T-helper 2 cell treated with Interferon-gamma antibody and Interleukin-4, amounts not matched to agents 100 ng/mL and 5 ng/mL, for 36 hours (primary cell): ENCODE results near the gene TOMT. TPM values are rescaled to one million over a fixed set of nuclear protein-coding genes. Genes with fewer than 3 reads are reported as not detected.
"Not testable (repeated sequence)": the region's sequence is repeated elsewhere in the genome, so short reads cannot be mapped to it uniquely, and the experiment has no call there.

Source experiments
- intact Hi-C: fragments of 100-400 bp; cut with micrococcal nuclease; formaldehyde crosslinking; loops from one replicate; pipeline ENCODE4 v1.15.1; 2023
- total RNA-seq: library from RNA; stranded (reverse); gene quantifications from 2 replicates; pipeline ENCODE4 v1.2.3, GENCODE V29; 2022

TOMT gene
- total RNA-seq, 1 donor from 2014 or later: 0.14 TPM

DNA sequence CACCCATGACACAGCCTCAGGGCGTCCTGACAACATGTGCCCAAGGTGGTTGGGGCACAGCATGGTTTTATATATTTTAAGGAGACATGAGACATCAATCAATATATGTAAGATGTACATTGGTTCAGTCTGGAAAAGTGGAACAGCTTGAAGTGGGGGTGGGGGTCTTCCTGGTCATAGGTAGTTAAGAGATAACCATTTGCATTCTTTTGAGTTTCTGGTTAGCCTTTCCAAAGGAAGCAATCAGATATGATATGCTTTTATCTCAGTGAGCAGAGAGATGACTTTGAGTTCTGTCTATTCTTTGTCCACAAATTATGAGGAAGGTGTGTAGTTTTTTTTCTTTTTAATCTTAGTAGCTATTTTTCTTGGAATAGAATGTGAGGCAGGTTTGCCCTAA, 16.9 kb downstream of the TOMT start:
- intact Hi-C loops: no loop called here

DNA sequence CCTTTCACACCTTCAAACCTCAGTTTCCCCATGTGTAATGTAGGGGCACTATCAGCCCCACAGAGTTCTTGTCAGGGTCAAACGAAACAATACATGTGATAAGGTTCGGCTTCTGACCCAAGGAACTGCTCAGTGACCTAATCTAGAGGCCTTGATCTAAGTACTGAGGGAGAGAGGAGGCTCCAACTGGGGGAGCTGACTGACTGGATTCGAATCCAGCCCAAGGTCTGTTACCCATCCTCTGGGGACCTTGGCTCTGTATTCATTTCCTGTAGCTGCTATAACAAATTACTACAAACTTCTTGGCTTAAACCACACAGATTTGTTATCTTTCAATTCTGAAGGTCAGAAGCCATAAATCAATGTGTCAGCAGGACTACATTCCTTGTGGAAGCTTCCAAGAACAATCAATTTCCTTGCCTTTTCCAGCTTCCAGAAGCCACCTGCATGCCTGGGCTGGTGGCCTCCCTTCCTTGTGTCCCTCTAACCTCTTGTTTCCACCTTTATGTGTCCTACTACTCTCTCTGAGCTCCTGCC, 17.5 kb downstream of the TOMT start:
- intact Hi-C loops: no loop called here

DNA sequence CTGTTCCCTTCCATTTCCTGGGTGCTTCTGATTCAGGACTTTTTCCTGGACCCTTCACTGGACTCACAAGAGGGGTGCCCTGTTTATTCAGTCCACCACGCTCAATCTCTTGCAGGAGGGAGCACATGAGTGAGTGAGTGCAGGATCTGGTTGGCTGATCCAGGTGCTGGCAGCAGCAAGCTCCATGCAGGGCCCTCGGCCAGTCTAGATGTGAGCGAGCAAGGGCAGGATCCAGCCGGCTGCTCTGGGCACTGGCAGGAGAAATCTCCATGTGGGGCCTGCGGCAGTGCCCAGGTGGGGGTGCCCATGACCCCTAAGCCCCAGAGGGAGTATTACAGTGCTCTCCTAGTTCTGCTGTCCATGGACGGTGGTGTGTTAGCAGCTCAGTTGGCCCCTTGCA, 18.3 kb downstream of the TOMT start:
- intact Hi-C loops: no loop called here

DNA sequence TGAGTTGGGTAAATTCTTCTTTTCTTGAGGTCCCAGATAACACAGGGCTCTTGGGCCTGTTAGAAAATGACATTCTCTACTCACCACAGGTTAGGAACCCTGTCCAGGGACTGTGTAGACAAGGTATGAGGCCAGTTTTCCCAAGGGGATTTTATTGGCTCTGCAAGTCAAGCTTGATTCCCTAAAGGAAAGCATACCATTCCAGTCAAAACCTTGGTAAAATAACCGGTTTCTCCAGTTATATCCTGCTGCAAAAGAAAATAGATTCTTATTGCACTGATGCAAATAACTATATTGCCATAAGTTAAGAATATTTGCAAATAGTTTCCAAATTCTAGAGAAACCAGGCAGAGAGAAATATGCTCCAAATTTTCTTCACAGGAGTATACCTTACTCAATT, 20.2 kb downstream of the TOMT start:
- intact Hi-C loops: no loop called here

DNA sequence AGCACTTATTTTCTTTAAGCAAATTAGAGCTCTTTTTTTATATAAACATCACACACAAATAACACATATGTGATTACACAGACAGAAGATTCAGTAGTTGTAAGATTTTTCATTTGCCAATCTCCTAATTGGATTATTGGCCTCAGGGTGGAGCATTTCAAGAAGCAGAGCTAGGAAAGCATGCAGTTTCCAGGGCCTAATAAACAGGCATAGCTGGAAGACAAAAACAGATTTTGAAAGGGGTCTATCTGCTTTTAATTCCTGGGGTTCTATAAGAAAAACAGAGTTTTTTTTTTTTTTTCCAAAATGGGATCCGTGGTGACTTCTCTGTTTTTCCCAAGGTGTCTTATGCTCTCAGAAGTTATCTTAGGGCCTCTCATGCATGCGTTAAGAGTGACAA, 22.2 kb downstream of the TOMT start:
- intact Hi-C loops: no loop called here

DNA sequence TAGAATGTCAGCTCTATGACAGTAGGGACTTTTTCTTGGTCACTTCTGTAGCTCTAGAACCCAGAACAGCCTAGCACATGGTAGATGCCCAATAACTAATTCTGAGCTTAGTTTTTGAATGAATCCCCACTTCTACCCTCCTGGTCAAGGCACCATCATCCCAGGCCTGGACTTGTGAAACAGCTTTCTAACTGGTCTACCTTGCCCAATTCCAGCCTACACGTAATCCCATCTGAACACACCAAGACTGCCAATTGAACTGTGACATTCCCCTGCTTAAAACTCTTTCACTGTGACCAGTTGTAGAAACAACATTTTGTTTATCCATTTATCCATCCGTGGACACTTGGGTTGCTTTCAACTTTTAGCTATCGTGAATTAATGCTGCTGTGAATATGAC, 23.7 kb downstream of the TOMT start:
- intact Hi-C loops: no loop called here

DNA sequence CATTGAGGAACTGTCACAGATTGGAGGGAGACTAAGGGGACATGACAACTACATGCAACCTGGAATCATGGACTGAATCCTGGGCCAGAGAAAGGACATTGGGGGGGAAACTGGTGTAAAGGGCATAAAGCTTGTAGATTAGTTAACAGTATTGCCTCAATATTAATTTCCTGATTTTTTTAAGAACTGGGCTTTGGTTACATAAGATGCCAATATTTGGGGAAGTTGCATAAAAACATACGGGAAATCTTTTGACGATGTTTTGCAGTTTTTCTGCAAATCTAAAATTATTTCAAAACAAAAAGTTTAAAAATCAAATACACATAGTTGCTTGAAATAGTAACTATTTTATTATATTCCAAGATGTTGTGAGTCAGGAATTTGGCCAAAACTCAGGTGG, 26.9 kb downstream of the TOMT start:
- intact Hi-C loops: no loop called here

DNA sequence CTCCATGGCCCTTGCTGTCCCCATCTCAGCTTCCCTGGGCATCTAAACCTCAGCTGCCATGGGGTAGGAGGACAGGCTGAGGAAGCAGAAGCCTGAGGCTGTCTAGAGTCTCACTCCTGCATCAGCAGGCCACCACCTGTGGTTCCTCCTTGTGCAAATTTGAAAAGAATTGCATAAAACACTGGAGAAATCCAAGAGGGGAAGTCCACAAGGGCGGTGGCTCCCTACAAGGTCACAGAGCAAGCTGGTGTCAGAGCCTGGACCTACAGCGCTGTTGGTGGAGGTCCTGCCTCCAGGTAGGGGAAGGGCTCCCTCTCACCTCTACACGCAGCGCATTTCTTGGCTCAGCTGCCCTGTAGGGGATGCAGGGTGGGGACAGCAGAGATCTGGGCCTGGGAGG, 29.7 kb downstream of the TOMT start, which contains the start of gene FOLR3:
TSS of gene FOLR3 (plus strand) at position 253 of the 400 bp plus-strand sequence. CDS start 228 bp downstream, outside the sequence.
- intact Hi-C loops: not testable (repeated sequence)

DNA sequence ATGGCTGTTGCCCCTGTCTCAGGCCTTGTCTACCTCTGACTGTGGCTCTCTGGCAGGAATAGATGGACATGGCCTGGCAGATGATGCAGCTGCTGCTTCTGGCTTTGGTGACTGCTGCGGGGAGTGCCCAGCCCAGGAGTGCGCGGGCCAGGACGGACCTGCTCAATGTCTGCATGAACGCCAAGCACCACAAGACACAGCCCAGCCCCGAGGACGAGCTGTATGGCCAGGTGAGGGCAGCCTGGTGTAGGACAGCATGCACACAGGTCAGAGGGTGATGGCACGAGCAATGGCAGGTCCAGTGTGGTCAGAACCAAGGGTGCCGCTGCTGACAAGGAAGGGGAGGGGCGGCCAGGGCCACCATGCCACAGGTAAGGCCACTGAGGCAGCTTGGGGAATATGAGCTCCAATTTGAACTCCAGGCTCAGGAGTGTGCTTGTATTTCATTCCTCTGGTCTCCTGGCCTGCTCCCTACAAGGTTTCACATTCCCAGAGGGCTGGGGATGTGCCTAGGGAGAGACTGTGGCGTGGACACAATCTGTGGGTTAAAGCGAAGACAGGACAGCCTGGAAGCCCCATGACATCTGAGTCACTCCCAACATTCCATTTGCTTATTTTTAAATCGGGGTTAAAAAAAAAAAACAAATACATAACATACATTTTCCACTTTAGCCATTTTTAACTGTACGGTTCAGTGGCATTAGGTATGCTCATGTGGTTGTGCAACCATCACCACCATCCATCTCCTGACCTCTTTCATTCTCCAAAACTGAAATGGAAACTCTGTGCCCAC, 30.4 kb downstream of the TOMT start:
- intact Hi-C loops: no loop called here

DNA sequence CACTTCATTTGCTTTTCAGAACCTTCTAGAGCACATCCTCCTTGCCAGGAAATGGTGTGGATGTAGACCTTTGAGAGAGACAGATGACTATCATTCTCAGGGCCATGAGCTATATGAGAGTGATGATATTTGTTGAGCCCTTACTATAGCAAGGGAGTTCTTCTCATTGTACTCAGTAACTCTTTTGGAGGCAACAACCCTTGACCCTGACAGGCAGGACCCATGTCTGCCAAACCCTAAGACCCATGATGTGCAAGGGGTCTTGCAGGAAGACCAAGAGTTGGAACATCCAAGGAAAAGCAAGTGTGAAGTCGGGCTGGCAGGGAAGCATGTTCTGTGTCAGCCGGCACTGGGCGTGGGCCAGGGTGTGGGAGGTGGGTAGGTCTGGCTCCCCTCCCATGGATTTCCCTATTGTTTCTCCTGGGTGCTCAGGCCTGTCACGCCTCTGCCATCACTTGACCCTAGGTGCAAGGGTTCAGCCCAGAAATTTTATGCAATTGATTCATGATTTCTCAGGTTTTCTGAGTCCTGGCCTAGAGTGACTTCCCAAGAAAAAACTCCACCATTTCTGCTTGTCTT, 31.0 kb downstream of the TOMT start:
- intact Hi-C loops: no loop called here

DNA sequence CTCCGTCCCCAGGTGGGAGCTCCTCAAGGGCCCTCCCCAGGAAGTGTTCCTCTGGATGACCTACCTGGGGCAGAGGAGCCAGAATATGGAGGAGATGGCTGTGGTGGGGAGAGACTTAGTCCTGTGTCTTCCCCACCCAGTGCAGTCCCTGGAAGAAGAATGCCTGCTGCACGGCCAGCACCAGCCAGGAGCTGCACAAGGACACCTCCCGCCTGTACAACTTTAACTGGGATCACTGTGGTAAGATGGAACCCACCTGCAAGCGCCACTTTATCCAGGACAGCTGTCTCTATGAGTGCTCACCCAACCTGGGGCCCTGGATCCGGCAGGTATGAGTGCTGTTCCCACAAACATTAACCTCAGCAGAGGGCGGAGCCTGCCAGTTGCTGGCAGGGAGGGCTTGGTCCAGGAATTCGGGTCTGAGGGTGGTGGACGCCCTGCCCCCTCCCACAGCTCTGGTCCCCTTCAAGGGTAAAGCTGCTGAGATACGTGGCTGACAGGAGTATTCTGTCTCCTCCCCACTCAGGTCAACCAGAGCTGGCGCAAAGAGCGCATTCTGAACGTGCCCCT, 33.2 kb downstream of the TOMT start:
- intact Hi-C loops: no loop called here

DNA sequence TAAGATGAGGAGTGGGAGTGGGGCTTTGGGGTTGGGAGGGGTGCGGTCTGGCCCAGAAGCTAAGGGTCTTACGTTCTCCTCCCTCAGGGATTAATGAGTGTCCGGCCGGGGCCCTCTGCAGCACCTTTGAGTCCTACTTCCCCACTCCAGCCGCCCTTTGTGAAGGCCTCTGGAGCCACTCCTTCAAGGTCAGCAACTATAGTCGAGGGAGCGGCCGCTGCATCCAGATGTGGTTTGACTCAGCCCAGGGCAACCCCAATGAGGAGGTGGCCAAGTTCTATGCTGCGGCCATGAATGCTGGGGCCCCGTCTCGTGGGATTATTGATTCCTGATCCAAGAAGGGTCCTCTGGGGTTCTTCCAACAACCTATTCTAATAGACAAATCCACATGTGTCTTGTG, 33.8 kb downstream of the TOMT start:
- intact Hi-C loops: no loop called here

DNA sequence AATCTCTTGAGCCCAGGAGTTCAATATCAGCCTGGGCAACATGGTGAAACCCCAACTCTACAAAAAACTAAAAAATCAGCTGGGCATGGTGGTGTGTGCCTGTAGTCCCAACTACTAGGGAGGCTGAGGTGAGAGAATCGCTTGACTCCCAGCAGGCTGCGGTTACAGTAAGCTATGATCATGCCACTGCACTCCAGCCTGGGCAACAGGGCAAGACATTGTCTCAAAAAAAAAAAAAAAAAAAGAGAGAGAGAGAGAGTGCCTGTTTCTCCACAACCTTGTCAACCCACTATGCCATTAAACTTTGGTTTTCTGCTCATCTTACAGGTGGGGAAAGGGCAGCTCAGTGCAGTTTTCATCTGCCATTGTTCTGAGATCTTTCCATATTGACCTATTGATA, 34.9 kb downstream of the TOMT start:
- intact Hi-C loops: loop anchor here (5.0 kb wide), 4 partner anchors 38 to 292 kb away; partner anchors contain the start of genes CLPB and LAMTOR1

DNA sequence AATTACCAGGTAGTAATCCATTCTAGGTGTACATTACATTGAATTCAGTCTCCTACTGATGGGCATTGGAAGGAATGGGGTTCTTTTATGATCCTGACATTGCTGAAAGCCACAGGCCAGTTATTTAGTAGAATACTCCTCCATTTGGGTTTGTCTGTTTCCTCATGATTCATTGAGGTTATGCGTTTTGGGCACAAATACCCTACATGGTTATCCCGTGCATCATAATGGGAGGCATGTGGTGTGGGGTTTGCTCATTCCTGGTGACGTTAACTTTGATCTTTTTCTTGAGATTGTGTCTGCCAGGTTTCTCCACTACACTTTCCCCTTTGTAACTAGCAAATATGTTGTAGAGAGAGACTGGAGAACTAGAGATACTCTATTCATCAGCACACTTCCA, 35.3 kb downstream of the TOMT start:
- intact Hi-C loops: loop anchor here (5.0 kb wide), 4 partner anchors 39 to 291 kb away; partner anchors contain the start of genes CLPB and LAMTOR1

DNA sequence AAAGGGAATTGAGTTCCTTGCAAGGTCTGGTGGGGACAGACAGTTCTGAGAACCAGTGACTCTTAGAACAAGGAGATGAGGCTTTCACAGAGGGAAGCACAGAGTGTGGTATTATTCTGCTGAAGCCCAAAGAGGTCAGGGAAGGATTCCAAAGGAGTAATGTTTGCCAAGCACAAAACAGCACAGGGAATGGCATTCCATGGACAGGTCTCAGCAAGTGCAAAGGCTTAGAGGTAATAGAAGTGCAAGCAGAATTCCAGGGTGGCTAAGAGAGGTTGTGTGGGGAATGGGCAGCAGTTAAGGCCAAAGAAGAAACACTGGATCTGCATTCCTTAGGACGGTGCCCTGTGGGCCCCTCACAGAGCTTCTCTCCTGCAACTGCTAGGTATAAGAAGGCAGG, 36.4 kb downstream of the TOMT start:
- intact Hi-C loops: loop anchor here (5.0 kb wide), 4 partner anchors 40 to 290 kb away; partner anchors contain the start of genes CLPB and LAMTOR1

DNA sequence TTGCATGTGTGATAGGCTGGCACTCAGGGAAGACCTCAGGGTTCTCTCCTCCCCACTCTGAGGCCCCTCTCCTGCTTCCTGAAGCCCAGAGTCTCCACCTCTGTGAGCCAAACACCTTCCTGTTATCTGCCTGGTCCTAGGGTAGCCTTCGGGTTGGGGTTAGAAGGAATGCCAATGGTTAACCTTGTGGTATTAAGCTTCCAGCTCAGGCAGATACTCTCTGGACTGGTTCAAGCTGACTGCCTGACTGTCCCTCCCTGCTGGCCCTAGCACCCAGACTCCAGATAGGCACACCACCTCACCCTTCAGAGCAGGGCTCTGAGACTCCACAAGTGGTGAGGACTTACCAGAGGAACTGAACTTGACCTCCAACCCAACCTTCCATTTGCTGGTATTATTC, 36.8 kb downstream of the TOMT start:
- intact Hi-C loops: loop anchor here (5.0 kb wide), 4 partner anchors 40 to 290 kb away; partner anchors contain the start of genes CLPB and LAMTOR1

DNA sequence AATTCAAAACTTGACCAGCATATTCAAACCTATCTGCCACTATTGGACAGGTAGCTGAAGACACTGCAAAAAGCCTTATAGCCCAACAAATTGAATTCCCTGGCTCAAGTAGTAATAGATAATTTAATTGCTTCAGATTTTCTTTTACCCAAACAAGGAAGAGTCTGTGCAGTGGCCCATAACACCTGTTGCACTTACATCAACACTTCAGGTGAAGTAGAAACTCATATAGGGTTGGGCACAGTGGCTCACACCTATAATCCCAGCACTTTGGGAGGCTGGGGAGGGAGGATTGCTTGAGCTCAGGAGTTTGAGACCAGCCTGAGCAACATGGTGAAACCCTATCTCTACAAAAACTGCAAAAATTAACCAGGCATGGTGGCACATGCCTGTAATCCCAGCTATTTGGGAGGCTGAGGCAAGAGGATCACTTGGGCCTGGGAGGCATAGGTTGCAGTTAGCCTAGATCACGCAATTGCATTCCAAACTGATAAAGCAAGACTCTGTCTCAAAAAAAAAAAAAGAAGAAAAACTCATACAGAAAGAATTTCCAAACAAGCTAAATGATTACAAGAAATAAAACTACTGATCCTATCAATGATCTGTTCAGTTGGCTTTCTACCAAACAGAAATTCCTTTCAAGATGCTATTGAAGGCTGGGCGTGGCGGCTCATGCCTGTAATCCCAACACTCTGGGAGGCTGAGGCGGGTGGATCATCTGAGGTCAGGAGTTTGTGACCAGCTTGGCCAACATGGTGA, 39.3 kb downstream of the TOMT start:
- intact Hi-C loops: loop anchor here (1.0 to 5.0 kb wide), 6 partner anchors 32 to 287 kb away; partner anchors contain the start of genes ANAPC15, CLPB and LAMTOR1

DNA sequence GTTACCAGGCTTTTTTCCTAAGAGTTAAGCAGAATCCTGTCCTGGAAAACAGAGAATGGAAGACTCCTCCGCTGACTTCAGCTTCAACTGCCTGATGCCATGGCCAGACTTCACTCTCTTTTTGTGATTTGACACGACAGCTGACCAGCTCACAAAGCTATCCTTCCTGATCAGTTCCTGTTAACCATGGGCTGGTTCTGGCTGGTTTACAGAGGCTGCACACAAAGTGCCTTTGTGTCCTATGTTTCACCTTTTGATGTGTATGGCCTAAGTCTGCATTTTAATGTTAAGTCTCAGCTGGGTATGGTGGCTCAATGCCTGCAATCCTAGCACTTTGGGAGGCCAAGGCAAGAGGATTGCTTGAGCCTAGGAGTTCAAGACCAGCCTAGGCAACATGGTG, 40.9 kb downstream of the TOMT start:
- intact Hi-C loops: no loop called here

DNA sequence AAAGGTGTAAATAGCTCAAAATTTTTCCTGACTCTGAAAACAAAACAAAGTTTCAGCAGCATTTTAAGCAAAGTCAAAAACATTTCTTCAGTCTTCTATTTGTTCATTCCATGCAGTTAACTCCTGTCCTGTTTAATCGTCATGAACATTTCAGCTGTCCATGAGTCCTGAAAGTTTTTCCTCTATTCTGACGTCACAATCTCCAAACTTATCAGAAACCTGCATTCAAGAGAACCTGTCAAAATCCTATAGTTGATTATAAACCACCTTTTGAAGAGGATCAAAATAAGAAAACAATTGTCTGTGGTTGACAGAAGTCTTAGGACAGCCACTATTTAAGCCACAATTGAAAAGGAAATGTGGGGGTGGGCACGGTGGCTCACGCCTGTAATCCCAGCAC, 45.2 kb downstream of the TOMT start:
- intact Hi-C loops: no loop called here

DNA sequence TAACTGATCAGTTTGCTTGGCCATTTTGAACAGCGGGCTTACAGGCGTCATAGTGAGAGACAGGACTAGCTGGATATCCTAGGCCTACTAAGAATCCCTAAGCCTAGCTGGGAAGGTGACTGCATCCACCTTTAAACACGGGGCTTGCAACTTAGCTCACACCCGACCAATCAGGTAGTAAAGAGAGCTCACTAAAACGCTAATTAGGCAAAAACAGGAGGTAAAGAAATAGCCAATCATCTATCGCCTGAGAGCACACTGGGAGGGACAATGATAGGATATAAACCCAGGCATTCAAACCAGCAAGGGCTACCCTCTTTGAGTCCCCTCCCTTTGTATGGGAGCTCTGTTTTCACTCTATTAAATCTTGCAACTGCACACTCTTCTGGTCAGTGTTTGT, 48.1 kb downstream of the TOMT start:
- intact Hi-C loops: not testable (repeated sequence)

DNA sequence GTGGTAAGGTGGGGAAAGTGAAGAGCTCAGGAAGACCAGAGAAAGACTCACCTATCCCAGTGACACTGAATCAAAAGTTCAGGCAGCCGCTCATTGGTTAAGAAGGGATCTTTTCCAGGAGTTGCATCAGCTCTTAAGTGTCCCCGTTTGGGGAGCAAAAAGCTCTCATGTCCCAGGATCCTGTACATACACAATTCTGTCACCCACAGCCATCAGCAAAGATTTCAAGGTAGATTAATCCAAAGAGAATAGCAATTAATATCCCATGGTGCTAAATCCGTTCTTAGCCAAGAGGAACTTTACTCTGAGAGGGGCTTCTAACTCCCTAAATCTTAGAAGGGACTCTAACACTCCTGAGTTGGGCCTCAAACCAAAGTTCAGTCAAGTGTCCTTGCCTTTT, 49.1 kb downstream of the TOMT start:
- intact Hi-C loops: no loop called here
